Type B pancreatic cell (in vitro differentiated cells): ENCODE results near the gene WDR54. TPM values are rescaled to one million over a fixed set of nuclear protein-coding genes. Genes with fewer than 3 reads are reported as not detected.

Source experiments
- DNase-seq: peaks from one replicate; pipeline ENCODE4 v3.0.0; 2021; ENCODE audit warnings: mixed read lengths; ENCODE audit not compliant: unreplicated experiment; ENCODE audit errors: extremely low spot score
- H3K27ac Mint-ChIP-seq: 2 replicates; pipeline ENCODE4 v1.8.0; 2021; ENCODE audit warnings: mild to moderate bottlenecking, mixed read lengths
- H3K27me3 Mint-ChIP-seq: 2 replicates; pipeline ENCODE4 v1.8.0; 2021; ENCODE audit warnings: mixed read lengths
- H3K36me3 Mint-ChIP-seq: 2 replicates; pipeline ENCODE4 v1.8.0; 2021; ENCODE audit warnings: mixed read lengths
- H3K4me1 Mint-ChIP-seq: one replicate; pipeline ENCODE4 v1.8.0; 2021; ENCODE audit warnings: mixed read lengths; ENCODE audit not compliant: unreplicated experiment
- H3K4me3 Mint-ChIP-seq: 2 replicates; pipeline ENCODE4 v1.8.0; 2021; ENCODE audit warnings: mild to moderate bottlenecking, mixed read lengths
- H3K9me3 Mint-ChIP-seq: 2 replicates; pipeline ENCODE4 v1.8.0; 2021; ENCODE audit warnings: mixed read lengths
- total RNA-seq: library from RNA; stranded (reverse); gene quantifications from 2 replicates; pipeline ENCODE4 v1.2.1, GENCODE V29; 2021; ENCODE audit warnings: low replicate concordance
- TF ChIP-seq, protein P1 (sequence below): fragments of 200-600 bp; sonication (generic); conservative IDR thresholded peaks from 2 replicates; pipeline ENCODE4 v1.5.0; 2021; ENCODE audit warnings: antibody characterized with exemption, mild to moderate bottlenecking

The WDR54 gene
- total RNA-seq, 1 donor from 2014 or later: 41.7 TPM

DNA sequence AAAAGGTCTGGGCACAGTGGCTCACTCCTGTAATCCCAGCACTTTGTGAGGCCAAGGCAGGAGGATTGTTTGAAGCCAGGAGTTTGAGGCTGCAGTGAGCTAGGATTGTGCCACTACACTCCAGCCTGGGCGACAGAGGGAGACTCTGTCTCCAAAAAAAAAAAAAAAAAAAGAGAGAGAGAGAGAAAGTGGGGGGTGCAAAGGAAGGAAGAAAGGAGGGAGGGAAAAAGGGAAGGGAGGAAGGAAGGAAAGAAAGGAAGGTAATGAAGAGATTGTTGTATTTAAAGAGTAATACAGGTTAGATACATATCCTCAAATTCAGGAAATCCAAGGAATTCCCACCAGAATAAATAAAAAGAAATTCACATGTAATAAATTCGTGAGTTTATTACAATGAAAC lies 19.6 kb upstream of the WDR54 start:
- no peak for DNase-seq
- H3K4me3 Mint-ChIP-seq: no peak overlapping the region
- TF ChIP-seq, protein P1, sequence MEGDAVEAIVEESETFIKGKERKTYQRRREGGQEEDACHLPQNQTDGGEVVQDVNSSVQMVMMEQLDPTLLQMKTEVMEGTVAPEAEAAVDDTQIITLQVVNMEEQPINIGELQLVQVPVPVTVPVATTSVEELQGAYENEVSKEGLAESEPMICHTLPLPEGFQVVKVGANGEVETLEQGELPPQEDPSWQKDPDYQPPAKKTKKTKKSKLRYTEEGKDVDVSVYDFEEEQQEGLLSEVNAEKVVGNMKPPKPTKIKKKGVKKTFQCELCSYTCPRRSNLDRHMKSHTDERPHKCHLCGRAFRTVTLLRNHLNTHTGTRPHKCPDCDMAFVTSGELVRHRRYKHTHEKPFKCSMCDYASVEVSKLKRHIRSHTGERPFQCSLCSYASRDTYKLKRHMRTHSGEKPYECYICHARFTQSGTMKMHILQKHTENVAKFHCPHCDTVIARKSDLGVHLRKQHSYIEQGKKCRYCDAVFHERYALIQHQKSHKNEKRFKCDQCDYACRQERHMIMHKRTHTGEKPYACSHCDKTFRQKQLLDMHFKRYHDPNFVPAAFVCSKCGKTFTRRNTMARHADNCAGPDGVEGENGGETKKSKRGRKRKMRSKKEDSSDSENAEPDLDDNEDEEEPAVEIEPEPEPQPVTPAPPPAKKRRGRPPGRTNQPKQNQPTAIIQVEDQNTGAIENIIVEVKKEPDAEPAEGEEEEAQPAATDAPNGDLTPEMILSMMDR: no peak
- H3K36me3 Mint-ChIP-seq: no peaks in the 10 kb centered on the region
- H3K27ac Mint-ChIP-seq: no peak overlapping the region
- no peaks in the 10 kb centered on the region for H3K9me3 Mint-ChIP-seq
- H3K27me3 Mint-ChIP-seq: peaks cover 10% of the 10 kb centered on the region
- no peaks in the 10 kb centered on the region for H3K4me1 Mint-ChIP-seq

DNA sequence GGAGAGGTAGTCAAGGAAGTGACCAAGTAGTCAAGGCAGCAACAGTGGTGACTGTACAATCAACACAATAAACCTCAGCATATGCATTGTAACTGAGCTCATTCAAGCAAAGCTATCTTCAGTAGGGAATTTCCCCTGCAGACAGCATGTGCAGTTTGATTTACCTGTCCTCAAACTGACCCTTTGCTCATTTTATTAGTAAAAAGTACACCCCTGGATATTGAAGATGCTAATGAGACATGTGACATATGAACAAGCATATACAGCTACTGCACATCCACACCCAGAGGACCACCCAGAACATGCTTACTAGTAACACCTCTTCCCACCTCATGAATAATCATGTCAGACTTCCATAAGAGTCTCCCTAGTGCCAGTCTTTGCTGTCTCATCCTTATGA lies 15.5 kb upstream of the WDR54 start:
- H3K27ac Mint-ChIP-seq: no peak overlapping the region
- no peak overlapping the region for H3K4me3 Mint-ChIP-seq
- TF ChIP-seq, protein P1: no peak
- H3K36me3 Mint-ChIP-seq: no peaks in the 10 kb centered on the region
- H3K27me3 Mint-ChIP-seq: peaks cover 26% of the 10 kb centered on the region
- H3K4me1 Mint-ChIP-seq: no peaks in the 10 kb centered on the region
- H3K9me3 Mint-ChIP-seq: no peaks in the 10 kb centered on the region
- no peak for DNase-seq

DNA sequence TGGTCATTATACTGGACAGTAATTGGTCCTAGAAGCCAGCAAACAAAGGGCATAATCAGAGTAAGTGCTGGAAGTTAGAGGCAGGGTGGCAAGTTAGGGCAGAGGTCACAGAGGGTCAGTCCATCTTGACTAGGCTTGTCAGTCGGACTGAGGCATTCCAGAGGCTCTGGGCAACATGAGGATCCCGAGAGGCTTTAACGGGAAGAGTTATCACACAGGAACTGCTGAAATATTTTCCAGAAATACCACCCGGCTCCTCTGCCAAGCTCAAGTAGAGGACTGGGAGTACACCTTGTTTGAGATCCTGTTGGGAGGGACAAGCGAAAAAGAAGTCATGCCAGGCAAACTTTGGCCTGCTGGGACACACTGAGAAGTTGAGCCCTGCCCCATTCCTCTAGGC lies 13.8 kb upstream of the WDR54 start:
- TF ChIP-seq, protein P1: no peak
- Mint-ChIP-seq H3K27me3 (peaks cover 26% of the 10 kb centered on the region), H3K27ac (no peak overlapping the region), H3K36me3 (no peaks in the 10 kb centered on the region), H3K4me1 (no peaks in the 10 kb centered on the region), H3K9me3 (no peaks in the 10 kb centered on the region), H3K4me3 (no peak overlapping the region)
- DNase-seq: no peak

DNA sequence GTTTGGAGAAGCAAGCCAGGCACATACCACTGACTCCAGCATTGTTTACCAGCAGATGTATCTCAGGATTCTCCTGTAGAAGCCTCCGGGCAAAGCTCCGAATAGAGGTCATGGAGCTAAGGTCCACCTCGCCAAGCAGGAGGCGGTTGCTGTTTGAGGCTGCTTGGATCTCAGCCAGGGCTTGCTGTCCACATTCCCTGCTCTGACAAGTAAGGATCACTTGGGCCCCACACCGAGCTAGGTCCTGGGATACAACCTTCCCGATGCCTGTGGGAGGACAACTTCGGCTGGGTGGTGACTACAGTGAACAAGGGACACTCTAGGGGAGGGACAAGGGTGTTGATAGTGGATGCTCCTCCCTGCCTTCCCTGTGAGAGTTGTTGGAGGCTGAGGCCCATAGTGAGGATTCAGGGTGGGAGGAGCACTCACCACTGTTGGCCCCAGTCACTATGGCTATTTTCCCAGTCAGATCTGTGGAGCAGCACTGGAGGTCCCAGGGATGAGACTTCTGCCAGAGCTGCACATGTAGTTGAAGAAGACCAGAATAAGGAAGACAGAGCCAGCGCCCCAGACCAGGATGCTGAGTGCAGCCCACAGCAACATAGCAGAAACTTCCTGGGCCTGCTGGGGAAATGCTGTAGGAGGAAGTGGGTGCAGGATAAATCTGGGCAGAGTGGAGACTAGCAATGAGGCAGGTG lies 8.4 kb upstream of the WDR54 start:
- no peak overlapping the region for H3K4me3 Mint-ChIP-seq
- H3K27me3 Mint-ChIP-seq: peaks cover 10% of the 10 kb centered on the region
- TF ChIP-seq, protein P1: no peak
- no peaks in the 10 kb centered on the region for H3K36me3 Mint-ChIP-seq
- H3K4me1 Mint-ChIP-seq: peaks cover 6% of the 10 kb centered on the region
- peak overlapping the region; percentile 20 for H3K27ac Mint-ChIP-seq
- DNase-seq: no peak
- H3K9me3 Mint-ChIP-seq: no peaks in the 10 kb centered on the region

DNA sequence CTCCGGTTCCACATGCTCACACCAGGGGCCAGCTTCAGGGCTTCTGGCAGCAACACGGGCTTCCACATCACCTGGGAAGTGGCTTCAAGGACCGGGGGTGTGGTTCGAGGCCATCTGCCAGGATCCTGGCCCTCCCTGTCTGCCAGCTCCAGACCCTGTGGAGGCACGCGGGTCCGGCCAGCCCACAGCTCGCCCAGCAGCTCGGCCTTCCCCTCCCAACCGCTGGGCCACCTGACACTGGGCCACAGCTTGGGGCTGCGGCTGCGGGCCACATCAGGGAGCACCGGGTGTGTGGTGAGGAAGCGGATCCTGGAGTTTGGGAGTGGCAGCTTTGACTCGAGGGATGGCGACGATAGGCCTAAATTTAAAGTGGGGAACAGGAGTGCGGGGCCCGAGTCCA lies 7.1 kb upstream of the WDR54 start:
- Mint-ChIP-seq H3K4me3 (no peak overlapping the region), H3K27me3 (no peaks in the 10 kb centered on the region), H3K4me1 (peaks cover 6% of the 10 kb centered on the region), H3K27ac (no peak overlapping the region), H3K9me3 (no peaks in the 10 kb centered on the region), H3K36me3 (no peaks in the 10 kb centered on the region)
- TF ChIP-seq, protein P1: no peak
- no peak for DNase-seq
